GM12874 (cell line): ENCODE measurements around the gene TMC3.

Source experiments
- TF ChIP-seq, protein P1 (sequence below): IDR thresholded peaks from 2 replicates; pipeline ENCODE4 v1.5.1; 2011; ENCODE audit warnings: low read depth, mild to moderate bottlenecking, control low read depth, low read length, moderate library complexity; ENCODE audit not compliant: insufficient read depth

TMC3 gene

DNA sequence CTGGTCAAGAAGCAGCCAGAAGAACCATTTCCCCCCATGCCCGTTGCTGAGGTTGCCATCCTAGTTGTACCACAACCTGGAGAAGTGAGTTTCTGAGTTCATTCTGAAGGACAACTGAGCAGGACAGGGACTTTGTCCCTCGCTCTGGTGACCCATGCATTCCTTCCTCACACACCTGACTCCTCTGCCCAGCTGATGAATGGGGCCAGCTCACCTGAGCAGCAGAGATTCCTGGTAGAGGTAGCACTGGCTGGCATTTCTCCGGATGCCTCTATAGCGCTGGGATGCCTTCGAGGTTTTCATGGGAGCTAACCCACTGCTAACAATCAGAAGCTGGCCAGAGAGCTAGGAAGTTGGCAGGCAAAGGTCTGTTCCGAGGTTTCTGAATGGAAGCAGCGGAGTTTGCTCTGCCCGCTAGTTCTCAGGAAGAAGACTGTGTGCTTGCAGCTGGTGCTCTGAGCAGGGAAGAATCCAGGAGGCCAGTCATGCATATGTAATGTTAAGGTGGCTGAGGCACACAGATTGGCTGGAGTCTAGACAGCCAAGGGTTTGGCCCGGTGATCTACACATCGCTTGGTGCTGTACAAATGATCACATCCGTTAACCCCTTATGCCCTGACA, at the start of gene TMC3:
Gene TMC3, minus strand, starts transcription at position 439 of the 621 bp plus-strand sequence. Its CDS starts 136 bp downstream, at position 303.
- TF ChIP-seq, protein P1, sequence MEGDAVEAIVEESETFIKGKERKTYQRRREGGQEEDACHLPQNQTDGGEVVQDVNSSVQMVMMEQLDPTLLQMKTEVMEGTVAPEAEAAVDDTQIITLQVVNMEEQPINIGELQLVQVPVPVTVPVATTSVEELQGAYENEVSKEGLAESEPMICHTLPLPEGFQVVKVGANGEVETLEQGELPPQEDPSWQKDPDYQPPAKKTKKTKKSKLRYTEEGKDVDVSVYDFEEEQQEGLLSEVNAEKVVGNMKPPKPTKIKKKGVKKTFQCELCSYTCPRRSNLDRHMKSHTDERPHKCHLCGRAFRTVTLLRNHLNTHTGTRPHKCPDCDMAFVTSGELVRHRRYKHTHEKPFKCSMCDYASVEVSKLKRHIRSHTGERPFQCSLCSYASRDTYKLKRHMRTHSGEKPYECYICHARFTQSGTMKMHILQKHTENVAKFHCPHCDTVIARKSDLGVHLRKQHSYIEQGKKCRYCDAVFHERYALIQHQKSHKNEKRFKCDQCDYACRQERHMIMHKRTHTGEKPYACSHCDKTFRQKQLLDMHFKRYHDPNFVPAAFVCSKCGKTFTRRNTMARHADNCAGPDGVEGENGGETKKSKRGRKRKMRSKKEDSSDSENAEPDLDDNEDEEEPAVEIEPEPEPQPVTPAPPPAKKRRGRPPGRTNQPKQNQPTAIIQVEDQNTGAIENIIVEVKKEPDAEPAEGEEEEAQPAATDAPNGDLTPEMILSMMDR = no peak

DNA sequence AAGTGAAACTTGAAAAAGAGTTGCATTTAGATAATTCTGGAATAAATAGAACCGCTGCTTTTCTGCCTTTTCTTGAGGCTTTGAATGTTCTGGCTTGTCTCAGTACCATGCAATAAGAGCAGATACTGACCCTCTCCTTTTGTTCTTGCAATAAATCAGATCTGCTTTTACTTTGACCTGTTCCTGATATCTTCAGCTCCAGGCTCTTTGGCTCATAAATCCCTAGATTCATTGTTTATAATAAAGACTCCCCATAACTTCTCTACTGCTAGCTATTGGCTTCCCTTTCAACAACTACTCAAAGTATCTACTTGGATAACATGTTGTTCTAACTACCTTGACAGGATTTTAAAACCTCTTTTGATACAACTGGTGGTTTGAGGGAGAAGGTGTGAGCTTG, 47.4 kb upstream of the TMC3 start:
- TF ChIP-seq, protein P1 = no peak

DNA sequence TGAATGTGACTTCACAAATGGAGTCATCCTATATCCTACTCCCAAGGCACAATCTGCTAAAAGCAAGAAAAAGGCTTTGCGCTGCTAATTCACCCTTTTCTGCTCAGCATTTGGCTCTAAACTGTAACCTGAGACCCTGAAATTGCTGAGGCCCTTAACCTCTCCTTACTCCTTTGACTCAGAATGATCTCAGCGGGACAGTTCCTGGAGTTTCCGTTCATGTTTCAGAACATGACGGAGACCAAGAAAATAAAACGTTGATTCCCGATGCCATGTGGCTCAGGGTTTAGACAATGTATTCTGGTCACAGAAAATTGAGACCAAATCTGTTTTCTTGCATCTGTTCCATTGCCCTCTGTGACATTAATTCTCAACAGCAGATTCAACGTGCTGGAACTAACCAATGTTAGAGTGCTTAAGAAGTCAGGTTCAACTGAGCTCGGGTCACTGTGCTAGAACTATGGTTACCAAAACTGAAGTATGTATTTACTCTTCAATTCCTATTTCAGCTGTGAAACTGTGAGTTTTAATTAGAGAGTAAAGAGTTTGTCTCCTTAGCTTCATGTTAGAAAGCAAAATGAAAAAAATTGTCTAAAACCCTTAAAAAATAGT, 45.4 kb upstream of the TMC3 start:
- TF ChIP-seq, protein P1 = no peak

DNA sequence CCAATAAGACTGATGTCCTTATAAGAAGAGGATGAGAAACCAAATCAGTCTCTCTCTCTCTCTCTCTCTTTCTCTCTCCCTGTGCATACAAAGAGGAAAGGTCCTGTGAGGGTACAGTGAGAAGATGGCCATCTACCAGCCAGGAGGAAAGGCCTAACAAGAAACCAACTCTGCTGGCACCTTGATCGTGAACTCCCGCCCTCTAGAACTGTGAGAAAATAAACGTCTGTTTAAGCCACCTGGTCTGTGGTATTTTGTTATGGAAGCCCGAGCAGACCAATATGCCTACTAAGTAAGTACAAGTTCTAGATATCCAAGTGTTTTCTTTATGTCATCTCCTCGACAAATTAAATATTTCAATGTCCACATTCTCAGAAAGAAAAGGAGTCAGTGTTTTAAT, 44.9 kb upstream of the TMC3 start:
- TF ChIP-seq, protein P1 = no peak

DNA sequence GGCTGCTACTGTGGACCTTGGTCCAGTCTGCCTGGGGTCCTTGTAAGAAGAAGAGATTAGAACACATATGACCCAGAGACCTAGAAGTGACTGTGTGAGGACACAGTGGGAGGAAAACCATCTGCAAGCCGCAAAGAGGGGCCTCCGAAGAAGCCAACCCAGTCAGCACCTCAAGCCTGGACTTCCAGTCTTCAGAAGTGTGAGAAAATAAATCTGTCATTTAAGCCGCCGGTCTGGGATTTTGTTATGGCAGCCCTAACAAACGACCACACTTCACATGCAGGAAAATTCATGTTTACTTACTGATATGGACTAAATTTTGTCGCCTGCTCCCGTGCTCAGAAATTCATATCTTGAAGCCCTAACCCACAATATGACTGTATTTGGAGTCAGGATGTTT, 44.4 kb upstream of the TMC3 start:
- TF ChIP-seq, protein P1 = no peak

DNA sequence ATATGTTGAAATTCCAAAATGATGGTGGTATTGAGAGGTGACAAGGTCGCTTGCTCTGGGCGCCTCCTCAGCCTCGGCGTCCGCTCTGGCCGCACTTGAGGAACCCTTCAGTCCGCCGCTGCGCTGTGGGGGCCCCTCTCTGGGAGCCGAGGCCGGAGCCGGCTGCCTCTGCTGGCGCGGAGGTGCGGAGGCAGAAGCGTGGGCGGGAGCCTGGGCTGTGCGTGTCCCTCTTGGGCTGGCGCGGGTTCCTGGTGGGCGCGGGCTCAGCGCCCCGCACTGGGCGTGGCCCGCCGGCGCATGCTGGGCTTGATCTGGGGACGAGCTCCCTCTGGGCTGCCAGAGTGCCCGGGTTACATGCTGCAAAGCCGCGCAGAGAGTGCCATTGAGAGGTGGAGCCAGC, 39.8 kb upstream of the TMC3 start:
- TF ChIP-seq, protein P1 = no peak

DNA sequence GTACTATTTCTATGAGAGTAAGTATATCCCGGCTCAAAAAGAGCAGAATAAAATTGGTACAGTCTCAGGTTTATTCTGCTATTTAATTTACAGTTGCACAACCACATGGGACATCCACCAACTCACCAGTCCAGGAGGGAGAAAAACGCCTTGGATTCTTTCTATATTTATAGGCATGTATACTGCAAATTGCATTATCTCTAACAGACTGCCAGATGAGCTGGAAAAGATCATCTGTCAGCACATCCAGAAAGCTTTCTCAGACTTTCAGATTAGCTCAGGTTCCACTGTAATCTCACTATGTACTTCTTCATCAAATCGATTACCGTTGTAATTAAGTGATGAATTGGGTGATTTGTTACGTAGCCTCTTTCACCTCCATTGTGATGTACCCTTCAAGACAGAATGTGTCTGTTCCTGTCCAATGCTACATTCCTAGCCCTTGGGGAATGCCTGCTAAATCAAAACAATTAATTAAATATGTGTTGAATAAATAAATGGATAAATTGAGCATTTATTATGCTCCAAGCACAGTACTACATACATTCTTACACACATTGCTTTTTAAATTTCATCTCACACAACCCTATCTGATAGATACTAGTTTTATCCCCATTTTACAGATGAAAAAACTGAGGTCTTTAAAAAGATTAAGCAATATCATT, 38.1 kb upstream of the TMC3 start:
- TF ChIP-seq, protein P1 = no peak
